ENCODE measurements around the gene OR2V2.

- TF ChIP-seq REST (IDR thresholded peaks at IDR 0.05; ENCODE audit: insufficient read depth in 1 of 2, low read depth in 2 of 2, low read length in 2 of 2), result no peak
- no peak for TF ChIP-seq POLR2AphosphoS5 (IDR thresholded peaks at IDR 0.05; ENCODE audit: low read depth, low read length)
- no peak for TF ChIP-seq SIN3A (IDR thresholded peaks at IDR 0.05; ENCODE audit: borderline replicate concordance, insufficient read depth, low read length)
These were observed 16.9 kb downstream of the OR2V2 start for GRCh38 chr5:181164076-181164952.

All from PFSK-1 (cell line).